H1 (cell line): ENCODE measurements around the gene DCLRE1B. TPM values are rescaled to one million over a fixed set of nuclear protein-coding genes. Genes with fewer than 3 reads are reported as not detected.

ENCODE experiments used
- CTCF ChIA-PET: fragments of 300-600 bp; sonication (Branson Sonifier 250); formaldehyde crosslinking; loops from one replicate; lab custom pipeline; 2021; ENCODE audit not compliant: partially characterized antibody; lab: Charles Lee
- POLR2A ChIA-PET: fragments of 300-600 bp; sonication (Branson Sonifier 250); formaldehyde crosslinking; loops from one replicate; lab custom pipeline; 2021; ENCODE audit warnings: inconsistent platforms; ENCODE audit not compliant: partially characterized antibody; lab: Charles Lee
- DNase-seq, 2 experiments: peaks; one replicate each; pipeline versions ENCODE4 v3.0.0 to v3.0.0-alpha.2; 2010 to 2022; ENCODE audit warnings: low spot score in 2 of 2, low read depth in 1 of 2, mixed read lengths in 1 of 2
- FAIRE-seq: peaks from 2 replicates; lab custom pipeline; 2011; peaks lifted over from hg19 to GRCh38; lab: Jason Lieb, UNC
- H2AFZ ChIP-seq: 2 replicates; pipeline ENCODE4 v1.8.1; 2012; ENCODE audit warnings: low read length, inconsistent platforms
- H2AK5ac ChIP-seq: 2 replicates; pipeline ENCODE4 v1.6.1; 2013; ENCODE audit warnings: low read depth, low read length
- H2BK120ac ChIP-seq: replicated peaks from 2 replicates; pipeline ENCODE3; 2013; ENCODE audit warnings: low read depth, low read length, inconsistent platforms
- H2BK12ac ChIP-seq: 2 replicates; pipeline ENCODE4 v1.6.1; 2013; ENCODE audit warnings: low read depth, low read length
- H2BK15ac ChIP-seq: 2 replicates; pipeline ENCODE4 v1.6.1; 2013; ENCODE audit warnings: low read length
- H2BK20ac ChIP-seq: 2 replicates; pipeline ENCODE4 v1.6.1; 2013; ENCODE audit warnings: low read length
- H2BK5ac ChIP-seq: 2 replicates; pipeline ENCODE4 v1.6.1; 2013; ENCODE audit warnings: low read depth, low read length
- H3K14ac ChIP-seq: 2 replicates; pipeline ENCODE4 v1.6.1; 2013; ENCODE audit warnings: inconsistent platforms; ENCODE audit not compliant: insufficient read length
- H3K18ac ChIP-seq: 2 replicates; pipeline ENCODE4 v1.6.1; 2013; ENCODE audit warnings: low read length; ENCODE audit errors: extremely low read depth
- H3K23ac ChIP-seq: 2 replicates; pipeline ENCODE4 v1.6.1; 2013; ENCODE audit warnings: inconsistent platforms; ENCODE audit not compliant: insufficient read length
- H3K23me2 ChIP-seq: 2 replicates; pipeline ENCODE4 v1.6.1; 2013; ENCODE audit warnings: low read depth, low read length
- H3K27ac ChIP-seq: 2 replicates; pipeline ENCODE4 v1.6.1; 2011; ENCODE audit warnings: low read depth, low read length, inconsistent platforms
- H3K27me3 ChIP-seq, 4 experiments: replicated peaks in 1 of 4; 1 replicate in 1 of 4; 2 replicates in 3 of 4; pipeline versions ENCODE4 v1.6.1 to v1.8.1; 2011 to 2013; ENCODE audit warnings: low read length in 3 of 4, mild to moderate bottlenecking in 3 of 4, inconsistent platforms in 2 of 4, mixed read lengths in 2 of 4, moderate library complexity in 1 of 4; ENCODE audit not compliant: control insufficient read depth in 3 of 4, insufficient read depth in 3 of 4; ENCODE audit errors: extremely low read depth in 1 of 4
- H3K36me3 ChIP-seq, 4 experiments: 2 replicates each; pipeline versions ENCODE4 v1.6.1 to v1.8.1; 2011 to 2013; ENCODE audit warnings: mild to moderate bottlenecking in 4 of 4, low read length in 3 of 4, moderate library complexity in 2 of 4, control low read depth in 1 of 4, inconsistent platforms in 1 of 4; ENCODE audit not compliant: insufficient read depth in 4 of 4, control insufficient read depth in 2 of 4
- H3K4ac ChIP-seq: replicated peaks from 2 replicates; pipeline ENCODE3; 2013; ENCODE audit warnings: low read length, low read depth, mixed read lengths, inconsistent platforms; ENCODE audit not compliant: insufficient read length
- H3K4me1 ChIP-seq, 4 experiments: replicated peaks in 1 of 4; 1 replicate in 1 of 4; 2 replicates in 3 of 4; pipeline versions ENCODE4 v1.6.1 to v1.8.1; 2011 to 2013; ENCODE audit warnings: low read length in 3 of 4, inconsistent platforms in 2 of 4, mixed read lengths in 1 of 4; ENCODE audit not compliant: insufficient read depth in 4 of 4, control insufficient read depth in 3 of 4
- H3K4me2 ChIP-seq, 2 experiments: 2 replicates each; pipeline versions ENCODE4 v1.6.1 to v1.8.1; 2011 to 2013; ENCODE audit warnings: low read depth in 2 of 2, low read length in 2 of 2, control low read depth in 1 of 2, inconsistent platforms in 1 of 2, mild to moderate bottlenecking in 1 of 2; ENCODE audit not compliant: insufficient read depth in 1 of 2
- H3K4me3 ChIP-seq, 4 experiments: fragments of 200-600, 300-600 bp in 1 of 4; sonication (generic), shearing (Covaris generic), sonication (Bioruptor Twin) in 1 of 4; 2 replicates each; pipeline versions ENCODE4 v1.5.1 to v1.8.1; 2011 to 2016; ENCODE audit warnings: low read length in 4 of 4, low read depth in 3 of 4, control low read depth in 2 of 4, inconsistent platforms in 2 of 4, mild to moderate bottlenecking in 2 of 4, mixed read lengths in 1 of 4, moderate library complexity in 1 of 4; ENCODE audit not compliant: insufficient read depth in 2 of 4; ENCODE audit errors: extremely low read depth in 1 of 4
- H3K56ac ChIP-seq: replicated peaks from 2 replicates; pipeline ENCODE3; 2013; ENCODE audit warnings: low read depth, mild to moderate bottlenecking, mixed read lengths, low read length, inconsistent platforms; ENCODE audit not compliant: insufficient read length
- H3K79me1 ChIP-seq: 2 replicates; pipeline ENCODE4 v1.6.1; 2013; ENCODE audit warnings: low read depth, low read length, control low read depth
- H3K79me2 ChIP-seq, 2 experiments: 2 replicates each; pipeline versions ENCODE4 v1.6.1 to v1.8.1; 2012 to 2013; ENCODE audit warnings: low read length in 2 of 2, mild to moderate bottlenecking in 2 of 2, inconsistent platforms in 1 of 2; ENCODE audit not compliant: insufficient read depth in 2 of 2, control insufficient read depth in 1 of 2
- H3K9ac ChIP-seq, 4 experiments: replicated peaks in 1 of 4; 1 replicate in 1 of 4; 2 replicates in 3 of 4; pipeline versions ENCODE4 v1.6.1 to v1.8.1; 2011 to 2013; ENCODE audit warnings: low read depth in 3 of 4, low read length in 3 of 4, control low read depth in 2 of 4, mild to moderate bottlenecking in 2 of 4, moderate library complexity in 2 of 4, inconsistent platforms in 1 of 4; ENCODE audit errors: extremely low read depth in 1 of 4
- H3K9me3 ChIP-seq, 2 experiments: 2 replicates each; pipeline versions ENCODE4 v1.6.1 to v1.8.1; 2012 to 2013; ENCODE audit warnings: mild to moderate bottlenecking in 2 of 2, moderate library complexity in 2 of 2, control low read depth in 1 of 2, inconsistent platforms in 1 of 2, low read depth in 1 of 2, low read length in 1 of 2, mixed read lengths in 1 of 2; ENCODE audit not compliant: insufficient read depth in 2 of 2
- H4K20me1 ChIP-seq, 2 experiments: replicated peaks in 1 of 2; 2 replicates each; pipeline versions ENCODE3 to v1.8.1; 2011 to 2013; ENCODE audit warnings: inconsistent platforms in 2 of 2, low read length in 2 of 2, mild to moderate bottlenecking in 1 of 2; ENCODE audit not compliant: insufficient read depth in 2 of 2, control insufficient read depth in 1 of 2
- H4K5ac ChIP-seq: 2 replicates; pipeline ENCODE4 v1.6.1; 2013; ENCODE audit warnings: low read length, low read depth, mixed read lengths, inconsistent platforms; ENCODE audit not compliant: insufficient read length
- H4K8ac ChIP-seq: 2 replicates; pipeline ENCODE4 v1.8.0; 2013; ENCODE audit warnings: mild to moderate bottlenecking, moderate library complexity, low read length, inconsistent platforms; ENCODE audit not compliant: insufficient read depth; ENCODE audit errors: extremely low read depth
- H4K91ac ChIP-seq: replicated peaks from 2 replicates; pipeline ENCODE3; 2013; ENCODE audit warnings: low read length, mixed read lengths, inconsistent platforms; ENCODE audit not compliant: insufficient read length
- CEBPB ChIP-seq: IDR thresholded peaks from 2 replicates; pipeline ENCODE4 v1.6.1; 2012; ENCODE audit warnings: low read depth, low read length
- JUND ChIP-seq: IDR thresholded peaks from 2 replicates; pipeline ENCODE4 v1.6.1; 2011; ENCODE audit warnings: mild to moderate bottlenecking, improper control_type of control experiment, low read length
- NANOG ChIP-seq: IDR thresholded peaks from 2 replicates; pipeline ENCODE4 v1.6.1; 2011; ENCODE audit warnings: low read length, low read depth, mild to moderate bottlenecking, inconsistent platforms; ENCODE audit not compliant: insufficient read depth, poor library complexity, severe bottlenecking
- NRF1 ChIP-seq: IDR thresholded peaks from 2 replicates; pipeline ENCODE4 v1.6.1; 2011; ENCODE audit warnings: mild to moderate bottlenecking, low read depth, low read length, improper control_type of control experiment
- SIN3A ChIP-seq, 2 experiments: IDR thresholded peaks in 1 of 2; conservative IDR thresholded peaks in 1 of 2; 2 replicates each; pipeline ENCODE4 v1.6.1; 2011 to 2012; ENCODE audit warnings: low read length in 2 of 2, improper control_type of control experiment in 1 of 2, low read depth in 1 of 2, mild to moderate bottlenecking in 1 of 2
- WGBS, 2 experiments: shearing (Covaris generic) in 1 of 2; methylation state at CpG; one replicate each; pipeline versions ENCODE4 v1.1.6 to v1.1.7; 2013 to 2015; ENCODE audit warnings: low lambda C conversion rate in 2 of 2, mixed read lengths in 2 of 2, inconsistent platforms in 1 of 2, low coverage in 1 of 2, missing lambda C conversion rate in 1 of 2; ENCODE audit not compliant: insufficient replicate concordance in 2 of 2, insufficient coverage in 1 of 2, insufficient read length in 1 of 2; ENCODE audit errors: extremely low coverage in 1 of 2, missing lambda C conversion rate in 1 of 2; 5-methylcytosine and 5-hydroxymethylcytosine counted together
- polyA plus RNA-seq, 7 experiments: library from polyadenylated mRNA; depleted of rRNA in 3 of 7; stranded (reverse) in 5 of 7; unstranded in 2 of 7; fragments of >200 nt in 5 of 7; fragments of 200-250 nt in 2 of 7; gene quantifications; 1 replicate in 5 of 7; 2 replicates in 1 of 7; 4 replicates in 1 of 7; pipeline versions ENCODE4 v1.2.1 to v1.2.3, GENCODE V29; 2011 to 2013; ENCODE audit warnings: missing spikeins in 2 of 7, mixed read lengths in 2 of 7
- total RNA-seq: library from RNA; stranded (reverse); fragmentation: NEBNext Ultra II Directional; extraction: Animal tissue kit (Norgen Biotek cat#: 25700); gene quantifications from 2 replicates; pipeline ENCODE4 v1.2.1, GENCODE V29; 2021

Gene DCLRE1B
- total and polyA plus RNA-seq, 2 of the 8 experiments (the other 6 are each of a cell fraction or from before 2014, with no cell fraction given), result 5.5 to 11.0 TPM

- no peaks in the 10 kb centered on the region for H3K79me1 ChIP-seq
- H2BK15ac ChIP-seq, result no peak overlapping the region
- H3K4ac ChIP-seq, result no peak overlapping the region
- no peaks in the 10 kb centered on the region for H3K27me3 ChIP-seq
- no peaks in the 10 kb centered on the region for H3K36me3 ChIP-seq
- no peak overlapping the region for H3K56ac ChIP-seq
- H3K14ac ChIP-seq, result no peak overlapping the region
- no peak overlapping the region for H2BK12ac ChIP-seq
- POLR2A ChIA-PET, result no interaction called here
- no peak overlapping the region for H4K91ac ChIP-seq
- H3K9ac ChIP-seq, result no peak overlapping the region
- no peak for TF ChIP-seq NRF1
- no peak for TF ChIP-seq NANOG
- no peak for TF ChIP-seq JUND
- TF ChIP-seq CEBPB, result no peak
- TF ChIP-seq SIN3A (conservative IDR thresholded peaks at IDR 0.05 in 1 of 2, IDR thresholded peaks at IDR 0.05 in 1 of 2; ENCODE audit: low read depth in 1 of 2, low read length in 2 of 2), result no peak
- H3K27ac ChIP-seq, result no peak overlapping the region
- H3K4me2 ChIP-seq, result no peak overlapping the region
- H4K20me1 ChIP-seq, result no peaks in the 10 kb centered on the region
- H2BK120ac ChIP-seq, result no peak overlapping the region
- H3K9me3 ChIP-seq, result no peaks in the 10 kb centered on the region
- CTCF ChIA-PET, result interaction anchor here (1.8 kb wide), 1 partner anchor 35 kb away, joined by 7 read pairs; no protein-coding TSS in a partner anchor
- WGBS, 2 experiments, result 77% methylated on average over 3 of the region's 3 CpGs; no CpG with 5 or more reads in 1 of the 2 experiments
- DNase-seq (no peak), FAIRE-seq (no peak)
- H2AFZ ChIP-seq, result no peak overlapping the region
- H2BK5ac ChIP-seq, result no peak overlapping the region
- H3K18ac ChIP-seq, result no peak overlapping the region
- H3K79me2 ChIP-seq, result no peaks in the 10 kb centered on the region
- no peak overlapping the region for H3K23ac ChIP-seq
- H3K4me3 ChIP-seq, result no peak overlapping the region
- H4K5ac ChIP-seq, result no peak overlapping the region
- H3K23me2 ChIP-seq, result no peaks in the 10 kb centered on the region; the same call in 1 of the 2 replicates
- H4K8ac ChIP-seq, result no peak overlapping the region
- H2BK20ac ChIP-seq, result no peak overlapping the region
- no peaks in the 10 kb centered on the region for H3K4me1 ChIP-seq
- no peak overlapping the region for H2AK5ac ChIP-seq
Observed at GRCh38 chr1:113870778-113871177, 34.3 kb upstream of the DCLRE1B start.
